ENCODE results near the gene NOXO1.

Gene NOXO1

GRCh38 chr16:2005646-2006045, 24.4 kb upstream of the NOXO1 start:
- no peak for DNase-seq (ENCODE audit: low spot score)
- peak; percentile 8 for TF ChIP-seq CTCF (IDR thresholded peaks at IDR 0.05; ENCODE audit: borderline replicate concordance, control extremely low read depth, extremely low read depth, insufficient read depth, missing control alignments)
- in situ Hi-C loops (cut with MboI; ENCODE audit: low sequenced_read_pairs, unreplicated experiment): loop anchor here (25.0 kb wide), 1 partner anchor 482 kb away; the partner anchor contains the start of gene TBC1D24

- TF ChIP-seq CTCF (IDR thresholded peaks at IDR 0.05; ENCODE audit: borderline replicate concordance, control extremely low read depth, extremely low read depth, insufficient read depth, missing control alignments): no peak
- in situ Hi-C loops (cut with MboI; ENCODE audit: low sequenced_read_pairs, unreplicated experiment): loop anchor here (25.0 kb wide), 1 partner anchor 482 kb away; the partner anchor contains the start of gene TBC1D24
- DNase-seq (ENCODE audit: low spot score): no peak
These were observed 23.7 kb upstream of the NOXO1 start for GRCh38 chr16:2004795-2005517.

GRCh38 chr16:2003827-2004641, 22.8 kb upstream of the NOXO1 start:
- DNase-seq (ENCODE audit: low spot score): peak; percentile 95
- TF ChIP-seq CTCF (IDR thresholded peaks at IDR 0.05; ENCODE audit: borderline replicate concordance, control extremely low read depth, extremely low read depth, insufficient read depth, missing control alignments): peak; percentile 97
- in situ Hi-C loops (cut with MboI; ENCODE audit: low sequenced_read_pairs, unreplicated experiment): loop anchor here (25.0 kb wide), 1 partner anchor 483 kb away; the partner anchor contains the start of gene TBC1D24

- in situ Hi-C loops (cut with MboI; ENCODE audit: low sequenced_read_pairs, unreplicated experiment): loop anchor here (25.0 kb wide), 1 partner anchor 484 kb away; the partner anchor contains the start of gene TBC1D24
- TF ChIP-seq CTCF (IDR thresholded peaks at IDR 0.05; ENCODE audit: borderline replicate concordance, control extremely low read depth, extremely low read depth, insufficient read depth, missing control alignments): no peak
- no peak for DNase-seq (ENCODE audit: low spot score)
These were observed 22.1 kb upstream of the NOXO1 start for GRCh38 chr16:2003231-2003826.

- in situ Hi-C loops (cut with MboI; ENCODE audit: low sequenced_read_pairs, unreplicated experiment): loop anchor here (25.0 kb wide), 1 partner anchor 485 kb away; the partner anchor contains the start of gene TBC1D24
- no peak for DNase-seq (ENCODE audit: low spot score)
- TF ChIP-seq CTCF (IDR thresholded peaks at IDR 0.05; ENCODE audit: borderline replicate concordance, control extremely low read depth, extremely low read depth, insufficient read depth, missing control alignments): no peak
These were observed 21.3 kb upstream of the NOXO1 start for GRCh38 chr16:2002406-2003230.

Measured in GM13976 (cell line).